Kidney (tissue), 14 donors: Measurements from ENCODE around the gene BMX. TPM values are rescaled to one million over a fixed set of nuclear protein-coding genes. Genes with fewer than 3 reads are reported as not detected.

Experiments
- DNase-seq, 5 donors: peaks; one replicate each; pipeline ENCODE4 v3.0.0-alpha.2; 2013 to 2020
- FAIRE-seq: peaks from 2 replicates; lab custom pipeline; 2012; peaks lifted over from hg19 to GRCh38; lab: Jason Lieb, UNC
- H3K27ac ChIP-seq, 2 donors: one replicate each; pipeline ENCODE4 v1.7.0; 2013; ENCODE audit warnings: low read depth in 2 of 2, low read length in 2 of 2, inconsistent platforms in 1 of 2
- H3K27me3 ChIP-seq: one replicate; pipeline ENCODE4 v1.7.1; 2013; ENCODE audit warnings: low read length, inconsistent platforms; ENCODE audit not compliant: control insufficient read depth, insufficient read depth
- H3K36me3 ChIP-seq, 3 donors: one replicate each; pipeline versions ENCODE4 v1.7.0 to v1.7.1; 2013; ENCODE audit warnings: low read length in 3 of 3, control low read depth in 1 of 3, inconsistent platforms in 1 of 3; ENCODE audit not compliant: insufficient read depth in 3 of 3, control insufficient read depth in 2 of 3
- H3K4me1 ChIP-seq, 3 donors: one replicate each; pipeline versions ENCODE4 v1.7.0 to v1.7.1; 2013; ENCODE audit warnings: low read length in 3 of 3, inconsistent platforms in 1 of 3, low read depth in 1 of 3; ENCODE audit not compliant: control insufficient read depth in 2 of 3, insufficient read depth in 2 of 3
- H3K4me3 ChIP-seq, 3 donors: one replicate each; pipeline versions ENCODE4 v1.7.0 to v1.8.1; 2013; ENCODE audit warnings: low read length in 3 of 3, control low read depth in 1 of 3, inconsistent platforms in 1 of 3
- H3K9ac ChIP-seq, 3 donors: one replicate each; pipeline versions ENCODE4 v1.7.0 to v1.7.1; 2013; ENCODE audit warnings: low read length in 3 of 3, control low read depth in 1 of 3, inconsistent platforms in 1 of 3
- H3K9me3 ChIP-seq, 3 donors: one replicate each; pipeline versions ENCODE4 v1.7.0 to v1.7.1; 2013; ENCODE audit warnings: low read length in 3 of 3, control low read depth in 1 of 3, inconsistent platforms in 1 of 3; ENCODE audit not compliant: control insufficient read depth in 2 of 3, insufficient read depth in 1 of 3
- intact Hi-C: fragments of 100-400 bp; cut with DNase I; formaldehyde crosslinking; loops from one replicate; pipeline ENCODE4 v1.11.1; 2022
- polyA plus RNA-seq: library from polyadenylated mRNA; stranded (reverse); fragments of 350-450 nt; fragmentation: Illumina TruSeq; extraction: RNeasy Lipid Tissue Mini Kit (QIAGEN cat#74804); gene quantifications from one replicate; pipeline ENCODE4 v1.2.3, GENCODE V29; 2014; ENCODE audit warnings: low read depth, low replicate concordance; ENCODE audit not compliant: insufficient read depth
- total RNA-seq: library from RNA; stranded (reverse); fragmentation: NEBNext Ultra II Directional; extraction: Animal tissue kit (Norgen Biotek cat#: 25700); gene quantifications from one replicate; pipeline ENCODE4 v1.2.1, GENCODE V29; 2021
- TF ChIP-seq, protein P1 (sequence below): IDR thresholded peaks from 3 replicates; pipeline ENCODE4 v1.5.1; 2012; ENCODE audit warnings: mild to moderate bottlenecking, moderate library complexity, borderline replicate concordance; ENCODE audit not compliant: insufficient read depth; ENCODE audit errors: extremely low read depth
- donor health status: control.
- donor health status: control.
- donor health status: control.
- donor health status: control.
- donor health status: control.
- donor health status: DM: yes; HTN: yes; CAD: no.
- donor health status: Normal renal cell carcinoma (clear cell type).

Gene BMX
- total and polyA plus RNA-seq, 2 donors from 2014 or later = 1.4 TPM; not detected in 1

DNA sequence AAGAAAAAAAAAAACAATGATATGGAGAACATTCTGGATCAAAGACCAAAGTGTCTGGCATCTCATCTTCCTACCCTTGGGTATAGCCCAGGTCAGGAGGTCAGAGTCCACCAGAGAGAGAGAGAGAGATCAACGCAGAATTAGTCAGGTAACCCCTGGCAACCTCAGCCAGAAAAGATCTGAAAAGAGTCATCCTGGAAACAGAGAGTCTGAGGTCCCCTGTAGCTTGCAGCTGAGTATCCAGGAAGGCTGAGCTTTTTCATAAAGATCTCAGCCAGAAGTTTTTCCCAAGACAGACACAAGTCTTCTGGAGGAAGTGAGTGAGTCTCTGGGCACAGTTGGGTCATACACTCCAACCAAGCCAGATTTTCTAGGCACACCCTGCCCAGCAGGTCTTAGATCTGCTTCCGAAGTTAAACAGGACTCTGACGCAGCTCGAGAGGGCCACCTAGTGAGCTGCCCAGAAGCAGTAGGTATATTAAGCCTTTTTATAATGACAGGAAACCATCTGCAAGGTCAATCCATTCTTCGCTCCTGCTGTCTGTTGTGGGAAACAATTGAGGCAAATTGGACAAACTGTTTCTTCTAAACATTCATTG is 64.5 kb downstream of the BMX start:
- Histone ChIP-seq H3K27me3 (peaks cover 12% of the 10 kb centered on the region), H3K36me3 (no peaks in the 10 kb centered on the region), H3K9ac (no peak overlapping the region), H3K27ac (no peak overlapping the region), H3K4me1 (no peaks in the 10 kb centered on the region), H3K4me3 (no peak overlapping the region), H3K9me3 (no peaks in the 10 kb centered on the region)
- TF ChIP-seq, protein P1, sequence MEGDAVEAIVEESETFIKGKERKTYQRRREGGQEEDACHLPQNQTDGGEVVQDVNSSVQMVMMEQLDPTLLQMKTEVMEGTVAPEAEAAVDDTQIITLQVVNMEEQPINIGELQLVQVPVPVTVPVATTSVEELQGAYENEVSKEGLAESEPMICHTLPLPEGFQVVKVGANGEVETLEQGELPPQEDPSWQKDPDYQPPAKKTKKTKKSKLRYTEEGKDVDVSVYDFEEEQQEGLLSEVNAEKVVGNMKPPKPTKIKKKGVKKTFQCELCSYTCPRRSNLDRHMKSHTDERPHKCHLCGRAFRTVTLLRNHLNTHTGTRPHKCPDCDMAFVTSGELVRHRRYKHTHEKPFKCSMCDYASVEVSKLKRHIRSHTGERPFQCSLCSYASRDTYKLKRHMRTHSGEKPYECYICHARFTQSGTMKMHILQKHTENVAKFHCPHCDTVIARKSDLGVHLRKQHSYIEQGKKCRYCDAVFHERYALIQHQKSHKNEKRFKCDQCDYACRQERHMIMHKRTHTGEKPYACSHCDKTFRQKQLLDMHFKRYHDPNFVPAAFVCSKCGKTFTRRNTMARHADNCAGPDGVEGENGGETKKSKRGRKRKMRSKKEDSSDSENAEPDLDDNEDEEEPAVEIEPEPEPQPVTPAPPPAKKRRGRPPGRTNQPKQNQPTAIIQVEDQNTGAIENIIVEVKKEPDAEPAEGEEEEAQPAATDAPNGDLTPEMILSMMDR = peak; percentile 46
- peak; percentile 77 for FAIRE-seq
- peak in 4 of 5 donors; percentile 29 to 57 (median 44) for DNase-seq
- intact Hi-C loops = no loop called here

DNA sequence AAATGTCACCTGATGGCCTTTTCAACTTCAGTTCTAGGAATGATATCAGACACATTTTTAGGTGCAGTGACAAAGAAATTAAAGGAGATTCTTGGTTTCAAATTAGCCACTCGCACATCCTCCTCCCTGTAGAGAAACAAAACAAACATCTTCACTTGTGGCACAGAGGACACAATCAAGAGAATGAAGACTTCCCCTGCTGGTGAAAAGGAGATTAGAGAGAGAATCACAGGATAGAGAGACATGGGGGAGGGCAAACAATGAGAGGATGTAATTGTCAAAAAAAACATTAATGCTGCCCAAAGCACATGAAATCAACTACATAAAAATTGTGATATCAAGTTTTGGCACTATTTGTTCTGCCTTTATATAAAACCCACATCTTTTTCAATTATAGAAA is 65.6 kb downstream of the BMX start:
- no peak overlapping the region for H3K9ac ChIP-seq
- intact Hi-C loops = no loop called here
- no peak overlapping the region for H3K4me3 ChIP-seq
- no peak overlapping the region for H3K27ac ChIP-seq
- TF ChIP-seq, protein P1 = no peak
- H3K27me3 ChIP-seq = peaks cover 11% of the 10 kb centered on the region
- H3K36me3 ChIP-seq = no peaks in the 10 kb centered on the region
- no peaks in the 10 kb centered on the region for H3K4me1 ChIP-seq
- H3K9me3 ChIP-seq = no peaks in the 10 kb centered on the region
- DNase-seq = no peak
- FAIRE-seq = no peak

DNA sequence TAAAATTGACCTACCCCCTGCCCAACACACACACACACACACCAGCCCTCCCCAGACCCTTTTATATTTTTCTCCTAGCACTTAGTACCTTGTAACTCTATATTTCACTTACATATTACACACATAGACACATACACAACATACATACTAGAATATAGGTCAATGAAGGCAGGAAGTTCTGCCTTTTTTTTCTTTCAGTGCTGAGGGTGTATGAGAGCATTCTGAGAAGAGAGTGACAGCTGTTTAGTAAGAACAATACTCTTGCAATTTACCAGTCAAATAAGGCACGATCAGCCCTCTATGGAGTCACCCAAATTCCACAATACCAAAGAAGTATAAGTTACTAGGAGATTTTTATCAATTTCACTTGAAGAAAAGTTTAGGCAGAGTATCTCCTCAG is 66.7 kb downstream of the BMX start:
- Histone ChIP-seq H3K4me1 (no peaks in the 10 kb centered on the region), H3K9ac (no peak overlapping the region), H3K27me3 (peaks cover 7% of the 10 kb centered on the region), H3K36me3 (no peaks in the 10 kb centered on the region), H3K4me3 (no peak overlapping the region), H3K27ac (no peak overlapping the region), H3K9me3 (no peaks in the 10 kb centered on the region)
- DNase-seq (no peak), FAIRE-seq (no peak)
- intact Hi-C loops = no loop called here
- TF ChIP-seq, protein P1 = no peak
